ENCODE data around the gene TNNI3K. TPM values are rescaled to one million over a fixed set of nuclear protein-coding genes. Genes with fewer than 3 reads are reported as not detected.

TNNI3K gene
- polyA plus RNA-seq, 1 donor (not counting 4 experiments of a cell fraction or from before 2014, with no cell fraction given), result 0.41 TPM

- Histone ChIP-seq H2AFZ (ENCODE audit: control insufficient read depth, low read length) (no peak overlapping the region), H3K27me3 (ENCODE audit: control insufficient read depth, extremely low read depth, insufficient read depth, low read length) (no peaks in the 10 kb centered on the region), H3K27ac (ENCODE audit: control insufficient read depth, insufficient read depth, low read length) (no peak overlapping the region), H3K9ac (ENCODE audit: control insufficient read depth, extremely low read depth, insufficient read depth, low read length) (no peak overlapping the region), H3K79me2 (ENCODE audit: control insufficient read depth, insufficient read depth, low read length) (no peaks in the 10 kb centered on the region), H3K9me3 (ENCODE audit: control insufficient read depth, low read depth, low read length) (no peaks in the 10 kb centered on the region), H4K20me1 (ENCODE audit: control insufficient read depth, extremely low read depth, insufficient read depth, low read length) (no peaks in the 10 kb centered on the region), H3K4me2 (ENCODE audit: control insufficient read depth, extremely low read depth, insufficient read depth, low read depth, low read length) (no peak overlapping the region), H3K36me3 (ENCODE audit: control insufficient read depth in 2 of 2, extremely low read depth in 1 of 2, insufficient read depth in 2 of 2, low read length in 2 of 2) (no peaks in the 10 kb centered on the region), H3K4me3 (ENCODE audit: control insufficient read depth in 2 of 3, extremely low read depth in 1 of 3, insufficient read depth in 2 of 3, low read depth in 1 of 3, low read length in 3 of 3) (no peak overlapping the region), H3K4me1 (ENCODE audit: control insufficient read depth, extremely low read depth, insufficient read depth, low read length) (no peaks in the 10 kb centered on the region), H3K9me1 (ENCODE audit: control insufficient read depth, extremely low read depth, insufficient read depth, low read length) (no peaks in the 10 kb centered on the region)
- dilution Hi-C loops (cut with MboI; ENCODE audit: extremely low pct_ligation_motif_present, low sequenced_read_pairs), result no loop called here
- no peak for DNase-seq (ENCODE audit: low read depth, low spot score)
- no peak for FAIRE-seq
- TF ChIP-seq EZH2 (IDR thresholded peaks at IDR 0.05; ENCODE audit: low read length) (no peak), CTCF (optimal IDR thresholded peaks at IDR 0.05 in 1 of 3, IDR thresholded peaks at IDR 0.05 in 1 of 3, conservative IDR thresholded peaks at IDR 0.05 in 1 of 3; ENCODE audit: extremely low read depth in 1 of 3, insufficient read depth in 2 of 3, low read length in 3 of 3) (no peak)
Measured at GRCh38 chr1:74480068-74480467, 244.9 kb downstream of the TNNI3K start.

- Histone ChIP-seq H3K9me3 (ENCODE audit: control insufficient read depth, low read depth, low read length) (no peaks in the 10 kb centered on the region), H3K27me3 (ENCODE audit: control insufficient read depth, extremely low read depth, insufficient read depth, low read length) (no peaks in the 10 kb centered on the region), H4K20me1 (ENCODE audit: control insufficient read depth, extremely low read depth, insufficient read depth, low read length) (no peaks in the 10 kb centered on the region), H2AFZ (ENCODE audit: control insufficient read depth, low read length) (no peak overlapping the region), H3K79me2 (ENCODE audit: control insufficient read depth, insufficient read depth, low read length) (no peaks in the 10 kb centered on the region), H3K9me1 (ENCODE audit: control insufficient read depth, extremely low read depth, insufficient read depth, low read length) (no peaks in the 10 kb centered on the region), H3K4me1 (ENCODE audit: control insufficient read depth, extremely low read depth, insufficient read depth, low read length) (no peaks in the 10 kb centered on the region), H3K36me3 (ENCODE audit: control insufficient read depth in 2 of 2, extremely low read depth in 1 of 2, insufficient read depth in 2 of 2, low read length in 2 of 2) (no peaks in the 10 kb centered on the region), H3K9ac (ENCODE audit: control insufficient read depth, extremely low read depth, insufficient read depth, low read length) (no peak overlapping the region), H3K4me2 (ENCODE audit: control insufficient read depth, extremely low read depth, insufficient read depth, low read depth, low read length) (no peak overlapping the region), H3K27ac (ENCODE audit: control insufficient read depth, insufficient read depth, low read length) (no peak overlapping the region), H3K4me3 (ENCODE audit: control insufficient read depth in 2 of 3, extremely low read depth in 1 of 3, insufficient read depth in 2 of 3, low read depth in 1 of 3, low read length in 3 of 3) (no peak overlapping the region)
- dilution Hi-C loops (cut with MboI; ENCODE audit: extremely low pct_ligation_motif_present, low sequenced_read_pairs), result no loop called here
- DNase-seq (ENCODE audit: low read depth, low spot score) (no peak), FAIRE-seq (no peak)
- TF ChIP-seq EZH2 (IDR thresholded peaks at IDR 0.05; ENCODE audit: low read length), result no peak
- no peak for TF ChIP-seq CTCF (optimal IDR thresholded peaks at IDR 0.05 in 1 of 3, IDR thresholded peaks at IDR 0.05 in 1 of 3, conservative IDR thresholded peaks at IDR 0.05 in 1 of 3; ENCODE audit: extremely low read depth in 1 of 3, insufficient read depth in 2 of 3, low read length in 3 of 3)
Measured at GRCh38 chr1:74481607-74482006, 246.4 kb downstream of the TNNI3K start.
